HG03159 (cell line): ENCODE measurements around the gene SLAIN1.
"Not testable (repeated sequence)": the region's sequence is repeated elsewhere in the genome, so short reads cannot be mapped to it uniquely, and the experiment has no call there.

Experiments used
- ATAC-seq: cut with Tn5 transposase; IDR thresholded peaks from one replicate; pipeline ENCODE4 v1.9.1; 2021; ENCODE audit warnings: mild to moderate bottlenecking, moderate library complexity; ENCODE audit not compliant: unreplicated experiment

SLAIN1 gene

GRCh38 chr13:77697217-77698103 is at the start of gene SLAIN1:
Gene SLAIN1, plus strand, starts transcription at chr13:77697687. Its CDS starts 227 bp downstream, at chr13:77697914.
- ATAC-seq = peak; percentile 64

DNA sequence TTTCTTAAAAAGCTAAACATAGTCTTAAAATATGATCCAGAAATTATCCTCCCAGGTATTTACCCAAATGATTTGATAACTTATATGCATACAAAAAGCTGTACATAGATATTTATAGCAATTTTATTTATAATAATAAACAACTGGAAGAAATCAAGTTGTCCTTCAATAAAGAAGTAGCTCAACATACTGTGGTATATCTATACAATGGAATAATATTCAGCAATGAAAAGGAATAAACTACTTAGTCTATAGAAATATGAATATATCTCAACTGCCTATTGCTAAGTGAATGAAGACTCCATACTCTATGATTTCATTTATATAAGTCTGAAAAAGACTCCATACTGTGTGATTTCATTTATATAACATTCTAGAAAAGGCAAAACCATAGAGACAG is 47.1 kb upstream of the SLAIN1 start:
- ATAC-seq = no peak

DNA sequence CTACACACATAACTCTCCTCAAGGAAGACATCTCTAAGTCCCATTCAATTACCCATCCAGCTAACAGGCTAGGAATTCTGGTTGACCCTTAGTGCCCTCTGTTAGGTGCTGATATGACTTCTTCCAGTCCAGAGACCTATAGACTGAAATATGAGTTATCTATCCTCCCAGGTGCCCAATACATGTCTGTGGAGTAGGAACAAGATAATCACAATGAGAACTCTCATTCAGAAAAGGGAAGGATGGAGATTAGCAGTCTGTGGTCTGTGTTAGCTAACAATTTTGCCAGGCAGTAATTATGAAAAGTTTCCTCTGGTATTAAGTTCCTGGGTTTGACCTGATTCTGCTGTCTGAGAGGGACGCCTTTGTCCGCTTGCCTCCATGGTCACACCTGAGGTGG is 44.2 kb upstream of the SLAIN1 start:
- ATAC-seq = no peak

- not testable (repeated sequence) for ATAC-seq
Observed at GRCh38 chr13:77660016-77660415, 37.5 kb upstream of the SLAIN1 start.

- no peak for ATAC-seq
Observed at GRCh38 chr13:77660841-77661250, 36.6 kb upstream of the SLAIN1 start.

DNA sequence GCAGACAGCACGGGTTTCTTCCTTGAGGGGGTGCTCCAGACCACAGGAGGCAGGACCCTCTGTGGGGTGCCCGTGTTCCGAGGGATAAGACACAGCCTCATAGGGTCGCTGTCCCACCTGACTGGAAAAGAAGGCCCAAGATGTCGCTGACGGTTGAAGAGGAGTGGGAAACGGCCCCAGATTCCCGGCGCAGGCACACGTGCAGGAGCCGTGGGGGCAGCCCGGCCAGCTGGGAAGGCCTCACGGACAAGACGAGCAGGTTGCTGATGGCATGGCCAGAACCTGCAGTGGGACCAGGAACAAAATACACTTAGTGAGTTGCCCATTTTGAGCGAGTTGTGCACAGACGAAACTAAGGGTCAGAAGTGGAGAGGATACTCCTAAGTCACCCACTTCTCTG is 35.2 kb upstream of the SLAIN1 start:
- ATAC-seq = not testable (repeated sequence)

DNA sequence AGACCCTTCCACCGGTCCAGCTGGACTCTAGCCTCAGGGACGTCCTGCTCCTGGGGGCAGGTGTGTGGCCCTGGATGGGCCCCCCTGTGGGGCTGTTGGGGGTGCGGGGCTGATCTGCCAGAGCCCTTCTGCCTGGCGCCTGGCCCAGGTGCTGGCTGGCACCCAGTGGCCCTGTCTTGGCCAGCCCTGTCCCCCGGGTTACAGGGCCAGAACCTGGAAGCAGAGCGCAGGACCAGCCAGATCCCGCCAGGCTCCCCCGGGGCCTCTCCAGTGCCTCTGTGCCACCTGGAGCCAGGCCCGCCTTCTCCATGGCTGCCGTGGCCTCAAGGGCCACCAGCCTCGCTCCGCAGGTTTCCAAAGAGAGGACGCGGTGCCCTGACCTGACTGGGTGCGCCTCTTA is 34.7 kb upstream of the SLAIN1 start:
- not testable (repeated sequence) for ATAC-seq

DNA sequence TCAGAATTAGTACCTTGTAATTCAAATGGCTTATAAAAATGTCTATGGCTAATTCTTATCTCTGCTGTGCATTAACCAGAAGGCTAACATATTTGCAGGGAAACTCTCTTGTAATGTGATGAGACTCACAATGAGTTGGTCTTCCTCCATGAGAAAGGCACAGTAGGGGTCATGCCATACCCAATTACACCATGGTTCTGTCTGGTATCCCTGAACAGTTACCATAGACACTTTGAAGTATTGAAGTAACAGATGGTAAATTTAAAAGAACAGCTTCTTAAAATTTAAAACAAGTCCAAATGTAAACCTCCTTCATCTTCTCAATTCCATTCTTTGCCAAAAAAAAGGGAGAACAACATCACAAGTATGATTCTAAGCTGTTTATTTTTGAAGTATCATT is 22.6 kb upstream of the SLAIN1 start:
- no peak for ATAC-seq

DNA sequence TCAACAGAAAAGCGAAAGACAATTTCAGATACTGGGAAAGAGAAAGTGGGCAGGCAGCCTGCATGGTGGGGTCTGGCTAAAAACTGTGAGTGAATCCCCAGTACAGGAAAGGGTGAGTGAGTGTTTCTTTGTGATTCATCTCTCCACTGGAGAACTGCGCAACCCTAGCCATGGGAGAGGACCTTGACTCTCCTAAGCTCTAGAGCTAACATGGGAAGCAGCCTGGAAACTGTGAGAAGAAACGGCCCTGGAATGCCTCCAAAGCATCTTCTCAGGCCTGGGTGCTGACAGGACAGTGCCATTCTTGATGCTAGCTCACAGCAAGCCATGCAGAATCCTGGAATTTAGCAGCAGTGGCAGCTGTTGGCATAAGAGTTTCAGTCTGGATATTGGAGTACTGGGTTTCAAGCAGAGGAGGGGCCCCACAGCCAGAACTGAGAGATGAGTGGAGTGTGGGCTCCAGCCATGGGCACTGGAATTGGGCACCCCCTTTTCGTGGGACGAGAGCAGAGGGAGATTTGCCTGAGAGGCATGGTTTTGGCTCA is 18.7 kb upstream of the SLAIN1 start:
- no peak for ATAC-seq

- no peak for ATAC-seq
Observed at GRCh38 chr13:77687799-77688198, 9.7 kb upstream of the SLAIN1 start.

GRCh38 chr13:77691871-77692270 is 5.6 kb upstream of the SLAIN1 start:
- no peak for ATAC-seq

GRCh38 chr13:77692746-77693448 is 4.6 kb upstream of the SLAIN1 start:
- ATAC-seq = no peak

DNA sequence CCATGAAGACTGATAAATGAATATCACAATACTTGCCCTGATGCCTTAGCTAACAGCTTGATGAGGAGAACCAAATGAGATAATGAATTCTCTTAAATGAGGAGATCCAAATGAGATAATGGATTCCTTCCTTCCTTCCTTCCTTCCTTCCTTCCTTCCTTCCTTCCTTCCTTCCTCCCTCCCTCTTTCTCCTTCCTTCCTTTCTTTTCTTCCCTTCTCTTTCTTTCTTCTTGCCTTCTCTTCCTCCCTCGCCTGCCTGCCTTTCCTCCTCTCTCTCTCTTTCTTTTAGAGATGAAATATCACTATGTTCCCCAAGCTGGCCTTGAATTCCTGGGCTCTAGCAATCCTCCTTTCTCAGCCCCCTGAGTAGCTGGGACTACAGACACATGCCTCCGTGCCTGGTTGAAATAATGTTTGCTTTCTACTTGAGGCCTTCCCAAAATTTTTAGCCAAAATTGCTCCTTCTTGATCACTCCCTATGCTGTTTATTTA is 4.0 kb upstream of the SLAIN1 start:
- no peak for ATAC-seq

- no peak for ATAC-seq
Observed at GRCh38 chr13:77696006-77696878, 1.2 kb upstream of the SLAIN1 start.

DNA sequence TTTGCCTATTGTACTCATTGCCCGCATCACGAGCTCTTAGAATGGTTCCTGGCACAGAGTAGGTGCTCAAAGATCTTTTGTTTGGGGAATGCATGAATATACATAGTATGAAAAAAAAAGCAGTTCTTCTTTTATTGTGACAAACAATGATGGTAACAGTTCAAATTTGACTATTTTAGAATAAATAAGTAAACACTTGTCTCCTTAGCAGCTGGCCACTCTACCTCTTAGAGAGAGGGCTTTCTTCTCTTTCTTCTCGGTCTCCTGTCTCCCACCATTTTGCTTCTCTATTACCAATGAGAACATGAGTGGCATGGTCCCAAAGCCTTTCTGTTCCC is 639 bp upstream of the SLAIN1 start:
- peak; percentile 2 for ATAC-seq

- peak; percentile 27 for ATAC-seq
Observed at GRCh38 chr13:77698201-77699058, 943 bp downstream of the SLAIN1 start.

- no peak for ATAC-seq
Observed at GRCh38 chr13:77699059-77699680, 1.7 kb downstream of the SLAIN1 start.

DNA sequence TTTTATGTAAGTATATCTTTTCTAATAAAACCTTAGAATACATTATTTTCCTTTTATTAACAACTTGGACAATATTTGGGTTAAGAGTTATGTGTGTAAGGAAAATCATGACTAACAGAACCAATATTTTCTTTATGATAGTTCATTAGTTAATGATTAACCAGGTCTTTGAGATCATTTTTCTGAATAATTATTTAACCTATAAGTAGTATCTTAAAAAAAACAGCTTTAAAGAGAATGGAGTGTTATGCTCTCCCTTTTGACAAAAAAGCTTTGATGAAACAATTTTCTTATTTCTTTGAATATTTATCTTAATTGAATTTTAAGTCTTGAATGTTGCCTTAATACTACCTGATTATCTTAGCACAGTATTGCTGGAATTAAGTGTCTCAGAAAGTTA is 3.8 kb downstream of the SLAIN1 start:
- ATAC-seq = no peak

- ATAC-seq = no peak
Observed at GRCh38 chr13:77702366-77702765, 4.9 kb downstream of the SLAIN1 start.
